ENCODE results near the gene ETV3.

- TF ChIP-seq SUZ12 (IDR thresholded peaks at IDR 0.05) (no peak), BHLHE40 (IDR thresholded peaks at IDR 0.05; ENCODE audit: borderline replicate concordance) (no peak), SP1 (IDR thresholded peaks at IDR 0.05) (no peak), ZNF384 (IDR thresholded peaks at IDR 0.05) (no peak), FOXM1 (IDR thresholded peaks at IDR 0.05; ENCODE audit: borderline replicate concordance) (no peak)
Observed at GRCh38 chr1:157153746-157154145, 15.6 kb upstream of the ETV3 start.

Measured in HEK293T (cell line).